ENCODE results near the gene MCHR1. TPM values are rescaled to one million over a fixed set of nuclear protein-coding genes. Genes with fewer than 3 reads are reported as not detected.

The MCHR1 gene
- total and polyA plus RNA-seq, 4 donors, result 0.23 to 2.4 (median 1.1) TPM

DNA sequence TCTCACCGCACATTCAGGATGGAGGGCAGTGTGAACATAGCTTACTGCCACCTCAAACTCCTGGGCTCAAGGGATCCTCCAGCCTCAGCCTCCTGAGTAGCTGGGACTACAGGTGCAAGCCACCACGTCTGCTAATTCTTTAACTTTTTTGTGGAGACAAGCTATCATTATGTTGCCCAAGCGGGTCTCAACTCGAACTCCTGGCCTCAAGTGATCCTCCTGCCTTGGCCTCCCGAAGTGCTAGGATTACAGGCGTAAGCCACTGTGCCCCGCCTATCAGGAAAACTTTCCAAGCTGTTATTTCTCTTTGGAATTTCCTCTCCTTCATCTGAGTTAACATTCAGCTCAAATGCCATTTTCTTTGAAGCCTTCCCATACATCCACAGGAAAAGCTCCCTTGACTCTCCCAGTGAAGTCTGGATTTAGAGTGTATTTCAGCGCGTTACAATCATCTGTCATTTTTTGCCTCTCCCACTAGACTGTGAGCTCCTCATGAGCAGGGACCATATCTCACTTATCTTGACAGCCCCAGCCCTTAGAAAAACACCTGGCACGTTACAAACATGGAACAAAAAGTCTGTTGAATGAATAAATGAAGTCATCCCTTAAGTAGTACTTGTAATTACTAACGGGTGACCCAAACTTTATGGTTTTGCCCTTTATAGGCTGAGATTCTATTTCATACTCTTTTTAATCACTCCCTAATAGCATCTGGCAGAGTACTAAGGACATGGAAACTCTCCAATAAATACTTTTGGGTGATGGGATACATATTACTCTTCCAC, 45.0 kb upstream of the MCHR1 start:
- no peaks in the 10 kb centered on the region for H3K36me3 ChIP-seq (ENCODE audit: control insufficient read depth in 4 of 4, insufficient read depth in 3 of 4, low read depth in 1 of 4, low read length in 3 of 4)
- no peak overlapping the region for H3K9ac ChIP-seq (ENCODE audit: low read depth in 1 of 2, low read length in 2 of 2)
- H3K4me3 ChIP-seq (ENCODE audit: low read depth in 1 of 3, low read length in 3 of 3), result no peak overlapping the region
- H3K27ac ChIP-seq (ENCODE audit: low read depth in 1 of 2, low read length in 2 of 2), result no peak overlapping the region
- no peaks in the 10 kb centered on the region for H3K27me3 ChIP-seq (ENCODE audit: control insufficient read depth in 4 of 4, insufficient read depth in 4 of 4, low read length in 3 of 4)
- H3K9me3 ChIP-seq (ENCODE audit: control insufficient read depth in 4 of 4, low read length in 3 of 4), result no peaks in the 10 kb centered on the region
- peaks cover 4 to 16% (median 12%) of the 10 kb centered on the region in 4 donors for H3K4me1 ChIP-seq (ENCODE audit: control insufficient read depth in 4 of 4, insufficient read depth in 4 of 4, low read length in 3 of 4)
- no peak for DNase-seq (ENCODE audit: low spot score)
- 94% methylated on average over 11 of the region's 11 CpGs for WGBS
- TF ChIP-seq RAD21 (IDR thresholded peaks at IDR 0.05), result no peak
- TF ChIP-seq, protein P1, sequence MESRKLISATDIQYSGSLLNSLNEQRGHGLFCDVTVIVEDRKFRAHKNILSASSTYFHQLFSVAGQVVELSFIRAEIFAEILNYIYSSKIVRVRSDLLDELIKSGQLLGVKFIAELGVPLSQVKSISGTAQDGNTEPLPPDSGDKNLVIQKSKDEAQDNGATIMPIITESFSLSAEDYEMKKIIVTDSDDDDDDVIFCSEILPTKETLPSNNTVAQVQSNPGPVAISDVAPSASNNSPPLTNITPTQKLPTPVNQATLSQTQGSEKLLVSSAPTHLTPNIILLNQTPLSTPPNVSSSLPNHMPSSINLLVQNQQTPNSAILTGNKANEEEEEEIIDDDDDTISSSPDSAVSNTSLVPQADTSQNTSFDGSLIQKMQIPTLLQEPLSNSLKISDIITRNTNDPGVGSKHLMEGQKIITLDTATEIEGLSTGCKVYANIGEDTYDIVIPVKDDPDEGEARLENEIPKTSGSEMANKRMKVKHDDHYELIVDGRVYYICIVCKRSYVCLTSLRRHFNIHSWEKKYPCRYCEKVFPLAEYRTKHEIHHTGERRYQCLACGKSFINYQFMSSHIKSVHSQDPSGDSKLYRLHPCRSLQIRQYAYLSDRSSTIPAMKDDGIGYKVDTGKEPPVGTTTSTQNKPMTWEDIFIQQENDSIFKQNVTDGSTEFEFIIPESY (IDR thresholded peaks at IDR 0.05), result no peak

DNA sequence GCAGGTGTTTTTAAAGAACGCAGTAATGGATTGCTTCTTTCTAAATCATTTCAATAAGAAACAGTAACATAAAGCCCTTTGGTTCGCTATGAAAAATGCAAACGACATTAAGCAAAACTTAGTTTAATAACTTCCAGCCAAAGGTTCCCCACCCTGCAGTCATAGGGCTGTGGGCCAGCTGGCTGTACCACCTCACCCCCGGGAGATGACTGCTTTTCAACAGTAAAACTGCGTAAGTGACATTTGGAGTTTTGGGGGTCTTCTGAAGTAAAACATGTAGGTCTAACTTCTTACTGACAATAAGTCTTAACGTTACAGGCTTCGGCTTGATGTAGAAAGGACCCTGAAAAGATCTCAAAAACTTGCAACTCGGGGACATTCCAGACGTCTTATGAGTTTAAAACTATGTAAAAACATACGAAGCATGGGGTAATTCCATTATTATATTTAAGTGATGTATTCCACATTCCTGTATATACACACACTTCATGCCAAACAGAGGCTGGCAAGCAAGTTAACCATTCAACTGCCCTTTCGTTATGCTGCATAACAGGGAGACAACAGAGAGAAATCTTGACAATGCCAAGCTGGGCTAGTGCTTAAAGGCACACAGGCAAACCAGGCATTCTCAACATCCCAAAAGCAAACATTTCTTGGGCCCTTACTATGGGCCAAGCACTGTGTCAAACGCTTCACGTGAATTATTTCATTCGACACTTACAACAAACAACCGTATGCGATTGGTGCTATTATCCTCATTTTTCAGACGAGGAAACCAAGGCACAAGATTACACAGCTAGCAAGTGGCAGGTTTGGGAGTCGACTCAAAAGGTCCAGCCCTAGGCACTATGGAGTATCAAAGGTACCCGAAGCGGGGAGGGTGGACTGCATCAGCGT, 44.0 kb upstream of the MCHR1 start:
- WGBS, result 54% methylated on average over 21 of the region's 21 CpGs
- Histone ChIP-seq H3K4me1 (ENCODE audit: control insufficient read depth in 4 of 4, insufficient read depth in 4 of 4, low read length in 3 of 4) (peaks cover 4 to 16% (median 12%) of the 10 kb centered on the region in 4 donors), H3K27me3 (ENCODE audit: control insufficient read depth in 4 of 4, insufficient read depth in 4 of 4, low read length in 3 of 4) (no peaks in the 10 kb centered on the region), H3K36me3 (ENCODE audit: control insufficient read depth in 4 of 4, insufficient read depth in 3 of 4, low read depth in 1 of 4, low read length in 3 of 4) (no peaks in the 10 kb centered on the region), H3K4me3 (ENCODE audit: low read depth in 1 of 3, low read length in 3 of 3) (peak overlapping the region; percentile 68 to 84 (median 80)), H3K9me3 (ENCODE audit: control insufficient read depth in 4 of 4, low read length in 3 of 4) (no peaks in the 10 kb centered on the region), H3K9ac (ENCODE audit: low read depth in 1 of 2, low read length in 2 of 2) (peak overlapping the region; percentile 0 to 9), H3K27ac (ENCODE audit: low read depth in 1 of 2, low read length in 2 of 2) (no peak overlapping the region)
- no peak for DNase-seq (ENCODE audit: low spot score)
- TF ChIP-seq FOXA2 (IDR thresholded peaks at IDR 0.05) (no peak), TAF1 (conservative IDR thresholded peaks at IDR 0.05) (no peak), NR2F2 (IDR thresholded peaks at IDR 0.05) (no peak), HNF4A (conservative IDR thresholded peaks at IDR 0.05) (no peak), SP1 (IDR thresholded peaks at IDR 0.05) (no peak), RAD21 (IDR thresholded peaks at IDR 0.05) (no peak), RXRA (IDR thresholded peaks at IDR 0.05) (no peak), JUND (IDR thresholded peaks at IDR 0.05) (no peak), FOXA1 (IDR thresholded peaks at IDR 0.05) (no peak), EGR1 (IDR thresholded peaks at IDR 0.05; ENCODE audit: low read depth in 2 of 2) (no peak), YY1 (IDR thresholded peaks at IDR 0.05) (no peak), HNF4G (IDR thresholded peaks at IDR 0.05) (no peak)
- TF ChIP-seq, protein P2, sequence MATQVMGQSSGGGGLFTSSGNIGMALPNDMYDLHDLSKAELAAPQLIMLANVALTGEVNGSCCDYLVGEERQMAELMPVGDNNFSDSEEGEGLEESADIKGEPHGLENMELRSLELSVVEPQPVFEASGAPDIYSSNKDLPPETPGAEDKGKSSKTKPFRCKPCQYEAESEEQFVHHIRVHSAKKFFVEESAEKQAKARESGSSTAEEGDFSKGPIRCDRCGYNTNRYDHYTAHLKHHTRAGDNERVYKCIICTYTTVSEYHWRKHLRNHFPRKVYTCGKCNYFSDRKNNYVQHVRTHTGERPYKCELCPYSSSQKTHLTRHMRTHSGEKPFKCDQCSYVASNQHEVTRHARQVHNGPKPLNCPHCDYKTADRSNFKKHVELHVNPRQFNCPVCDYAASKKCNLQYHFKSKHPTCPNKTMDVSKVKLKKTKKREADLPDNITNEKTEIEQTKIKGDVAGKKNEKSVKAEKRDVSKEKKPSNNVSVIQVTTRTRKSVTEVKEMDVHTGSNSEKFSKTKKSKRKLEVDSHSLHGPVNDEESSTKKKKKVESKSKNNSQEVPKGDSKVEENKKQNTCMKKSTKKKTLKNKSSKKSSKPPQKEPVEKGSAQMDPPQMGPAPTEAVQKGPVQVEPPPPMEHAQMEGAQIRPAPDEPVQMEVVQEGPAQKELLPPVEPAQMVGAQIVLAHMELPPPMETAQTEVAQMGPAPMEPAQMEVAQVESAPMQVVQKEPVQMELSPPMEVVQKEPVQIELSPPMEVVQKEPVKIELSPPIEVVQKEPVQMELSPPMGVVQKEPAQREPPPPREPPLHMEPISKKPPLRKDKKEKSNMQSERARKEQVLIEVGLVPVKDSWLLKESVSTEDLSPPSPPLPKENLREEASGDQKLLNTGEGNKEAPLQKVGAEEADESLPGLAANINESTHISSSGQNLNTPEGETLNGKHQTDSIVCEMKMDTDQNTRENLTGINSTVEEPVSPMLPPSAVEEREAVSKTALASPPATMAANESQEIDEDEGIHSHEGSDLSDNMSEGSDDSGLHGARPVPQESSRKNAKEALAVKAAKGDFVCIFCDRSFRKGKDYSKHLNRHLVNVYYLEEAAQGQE (IDR thresholded peaks at IDR 0.05), result no peak
- TF ChIP-seq, protein P3, sequence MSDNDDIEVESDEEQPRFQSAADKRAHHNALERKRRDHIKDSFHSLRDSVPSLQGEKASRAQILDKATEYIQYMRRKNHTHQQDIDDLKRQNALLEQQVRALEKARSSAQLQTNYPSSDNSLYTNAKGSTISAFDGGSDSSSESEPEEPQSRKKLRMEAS (IDR thresholded peaks at IDR 0.05), result no peak
- TF ChIP-seq, protein P1 (IDR thresholded peaks at IDR 0.05), result no peak
- TF ChIP-seq, protein P4, sequence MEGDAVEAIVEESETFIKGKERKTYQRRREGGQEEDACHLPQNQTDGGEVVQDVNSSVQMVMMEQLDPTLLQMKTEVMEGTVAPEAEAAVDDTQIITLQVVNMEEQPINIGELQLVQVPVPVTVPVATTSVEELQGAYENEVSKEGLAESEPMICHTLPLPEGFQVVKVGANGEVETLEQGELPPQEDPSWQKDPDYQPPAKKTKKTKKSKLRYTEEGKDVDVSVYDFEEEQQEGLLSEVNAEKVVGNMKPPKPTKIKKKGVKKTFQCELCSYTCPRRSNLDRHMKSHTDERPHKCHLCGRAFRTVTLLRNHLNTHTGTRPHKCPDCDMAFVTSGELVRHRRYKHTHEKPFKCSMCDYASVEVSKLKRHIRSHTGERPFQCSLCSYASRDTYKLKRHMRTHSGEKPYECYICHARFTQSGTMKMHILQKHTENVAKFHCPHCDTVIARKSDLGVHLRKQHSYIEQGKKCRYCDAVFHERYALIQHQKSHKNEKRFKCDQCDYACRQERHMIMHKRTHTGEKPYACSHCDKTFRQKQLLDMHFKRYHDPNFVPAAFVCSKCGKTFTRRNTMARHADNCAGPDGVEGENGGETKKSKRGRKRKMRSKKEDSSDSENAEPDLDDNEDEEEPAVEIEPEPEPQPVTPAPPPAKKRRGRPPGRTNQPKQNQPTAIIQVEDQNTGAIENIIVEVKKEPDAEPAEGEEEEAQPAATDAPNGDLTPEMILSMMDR (IDR thresholded peaks at IDR 0.05; ENCODE audit: low read depth, low read length, missing input control), result no peak
- TF ChIP-seq, protein P5, sequence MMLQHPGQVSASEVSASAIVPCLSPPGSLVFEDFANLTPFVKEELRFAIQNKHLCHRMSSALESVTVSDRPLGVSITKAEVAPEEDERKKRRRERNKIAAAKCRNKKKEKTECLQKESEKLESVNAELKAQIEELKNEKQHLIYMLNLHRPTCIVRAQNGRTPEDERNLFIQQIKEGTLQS (IDR thresholded peaks at IDR 0.05), result no peak
